WTC11 (cell line): ENCODE results near the gene GPRC5B.

Experiments
- ATF3 ChIP-seq: sonication (generic); formaldehyde crosslinking; conservative IDR thresholded peaks from 2 replicates; pipeline ENCODE4 v1.8.1; 2022; ENCODE audit warnings: mild to moderate bottlenecking, missing genetic modification reagents
- CTCF ChIP-seq: fragments of 200-600 bp; IDR thresholded peaks from 2 replicates; pipeline ENCODE4 v1.8.0; 2022; ENCODE audit warnings: antibody characterized with exemption
- E2F5 ChIP-seq: sonication (generic); formaldehyde crosslinking; IDR thresholded peaks from 2 replicates; pipeline ENCODE4 v1.8.1; 2022; ENCODE audit warnings: mild to moderate bottlenecking, moderate library complexity, missing genetic modification reagents
- HMGXB4 ChIP-seq: sonication (generic); formaldehyde crosslinking; IDR thresholded peaks from 2 replicates; pipeline ENCODE4 v1.8.1; 2023; ENCODE audit warnings: mild to moderate bottlenecking, moderate library complexity, missing genetic modification reagents
- IRF1 ChIP-seq: sonication (generic); formaldehyde crosslinking; IDR thresholded peaks from 2 replicates; pipeline ENCODE4 v1.8.0; 2023; ENCODE audit warnings: missing genetic modification reagents
- JUN ChIP-seq: sonication (generic); formaldehyde crosslinking; IDR thresholded peaks from 2 replicates; pipeline ENCODE4 v1.8.0; 2023; ENCODE audit warnings: mild to moderate bottlenecking, missing genetic modification reagents
- NFYB ChIP-seq: sonication (generic); formaldehyde crosslinking; conservative IDR thresholded peaks from 2 replicates; pipeline ENCODE4 v1.8.0; 2022; ENCODE audit warnings: low read depth, missing genetic modification reagents
- SP1 ChIP-seq: sonication (generic); formaldehyde crosslinking; conservative IDR thresholded peaks from 2 replicates; pipeline ENCODE4 v1.8.1; 2022; ENCODE audit warnings: missing genetic modification reagents
- STAT6 ChIP-seq: sonication (generic); formaldehyde crosslinking; conservative IDR thresholded peaks from 2 replicates; pipeline ENCODE4 v1.8.1; 2023; ENCODE audit warnings: mild to moderate bottlenecking, low read depth, missing genetic modification reagents, moderate library complexity
- ZNF219 ChIP-seq: sonication (generic); formaldehyde crosslinking; IDR thresholded peaks from 2 replicates; pipeline ENCODE4 v1.8.0; 2023; ENCODE audit warnings: missing genetic modification reagents, mild to moderate bottlenecking, borderline replicate concordance
- ZNF671 ChIP-seq: fragments of 250-450 bp; sonication (Bioruptor Pico); IDR thresholded peaks from 2 replicates; pipeline ENCODE4 v1.8.0; 2021; ENCODE audit warnings: mild to moderate bottlenecking

- TF ChIP-seq ZNF671 (CRISPR knock-in tag) (no peak), CTCF (no peak), STAT6 (CRISPR knock-in tag) (no peak), ZNF219 (CRISPR knock-in tag) (no peak), HMGXB4 (CRISPR knock-in tag) (no peak), SP1 (CRISPR knock-in tag) (no peak), ATF3 (CRISPR knock-in tag) (no peak), IRF1 (CRISPR knock-in tag) (no peak), E2F5 (CRISPR knock-in tag) (no peak), JUN (CRISPR knock-in tag) (no peak), NFYB (CRISPR knock-in tag) (no peak)
Observed at GRCh38 chr16:19840524-19841110, 44.0 kb downstream of the GPRC5B start.
